Cerebellar cortex (tissue), 1 donor: ENCODE results near the gene GPR18.
A peak's percentile ranks its signal among the peaks of the same experiment; 100 is the strongest.
"Not testable (repeated sequence)": the region's sequence is repeated elsewhere in the genome, so short reads cannot be mapped to it uniquely, and the experiment has no call there.

Source experiments
- DNase-seq: peaks from one replicate; pipeline ENCODE4 v3.0.0-alpha.2; 2015; ENCODE audit warnings: low spot score

GPR18 gene

GRCh38 chr13:99228737-99229691, 29.2 kb downstream of the GPR18 start:
- no peak for DNase-seq

GRCh38 chr13:99227909-99228688, 30.1 kb downstream of the GPR18 start:
- DNase-seq: no peak

- DNase-seq: no peak
Observed at GRCh38 chr13:99227331-99227900, 30.8 kb downstream of the GPR18 start.

DNA sequence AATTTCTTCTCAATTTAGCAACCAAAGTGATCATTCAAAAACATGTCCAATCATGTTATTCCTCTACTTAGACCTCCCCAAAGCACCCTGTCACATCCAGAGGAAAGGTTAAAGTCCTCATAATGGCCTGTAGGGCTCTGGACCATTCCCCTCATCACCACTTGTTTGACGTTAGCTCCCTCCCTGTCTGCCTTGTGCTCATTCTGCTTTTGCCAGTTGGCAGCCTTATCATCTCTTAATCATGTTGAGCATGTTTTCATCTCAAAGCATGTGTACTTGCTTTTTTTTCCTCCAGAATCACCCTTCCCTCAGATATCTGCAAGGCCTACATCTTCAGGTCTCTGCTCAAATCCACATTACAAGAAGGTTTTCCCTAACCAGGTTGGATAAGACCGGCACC, 31.7 kb downstream of the GPR18 start:
- DNase-seq: no peak

- no peak for DNase-seq
Observed at GRCh38 chr13:99225078-99225477, 33.1 kb downstream of the GPR18 start.

DNA sequence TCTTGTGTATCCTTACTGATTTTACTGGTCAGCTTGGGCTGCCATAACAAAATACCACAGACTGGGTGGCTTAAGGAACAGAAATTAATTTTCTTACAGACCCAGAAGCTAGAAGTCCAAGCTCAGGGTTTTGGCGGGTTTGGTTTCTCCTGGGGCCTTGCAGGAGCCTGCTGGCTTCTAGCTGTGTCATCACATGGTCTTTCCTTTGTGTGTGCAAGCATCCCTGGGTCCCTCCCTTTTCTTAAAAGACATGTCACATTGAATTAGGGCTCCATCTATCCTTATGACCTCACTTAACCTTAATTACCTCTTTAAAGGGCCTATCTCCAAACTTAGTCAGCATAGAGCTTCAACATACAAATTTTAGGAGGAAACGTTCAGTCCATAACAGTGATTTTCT, 34.2 kb downstream of the GPR18 start:
- DNase-seq: no peak

GRCh38 chr13:99223587-99223986, 34.6 kb downstream of the GPR18 start:
- DNase-seq: no peak

DNA sequence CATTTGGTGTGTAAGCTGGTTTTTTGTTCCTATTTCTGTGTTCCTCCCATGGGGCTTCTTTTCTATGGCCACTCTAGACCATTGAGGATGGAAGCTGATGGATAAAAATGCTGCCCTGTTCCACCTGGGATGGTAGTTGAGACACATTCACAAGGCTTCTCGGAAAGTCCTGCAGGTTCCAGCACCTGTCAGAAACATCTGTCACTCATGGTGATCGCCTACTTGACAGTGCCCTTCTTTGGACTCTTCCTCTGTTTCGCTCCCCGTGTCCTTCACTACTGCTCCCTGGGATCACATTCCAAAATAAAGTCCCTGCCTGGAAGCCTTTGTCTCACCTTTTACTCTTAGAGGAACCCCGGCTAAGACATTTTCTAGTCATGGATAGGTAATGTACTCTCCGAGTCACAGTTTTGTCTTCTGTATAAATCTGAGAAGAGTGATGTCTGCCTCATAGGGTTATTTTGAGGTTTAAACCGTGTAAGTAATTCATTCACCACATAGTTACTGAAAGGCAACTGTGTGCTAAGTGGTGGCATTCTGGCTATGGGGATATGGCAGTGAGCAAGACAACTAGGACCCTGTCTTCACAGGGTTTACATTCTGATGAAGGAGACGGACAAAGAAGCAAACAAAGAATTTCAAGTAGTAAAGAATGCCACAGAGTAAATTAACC, 36.5 kb downstream of the GPR18 start:
- DNase-seq: no peak

GRCh38 chr13:99220199-99220935, 37.8 kb downstream of the GPR18 start:
- DNase-seq: no peak

- DNase-seq: no peak
Observed at GRCh38 chr13:99218969-99219368, 39.2 kb downstream of the GPR18 start.

- DNase-seq: peak; percentile 16
Observed at GRCh38 chr13:99218545-99218944, 39.6 kb downstream of the GPR18 start.

- no peak for DNase-seq
Observed at GRCh38 chr13:99218126-99218525, 40.1 kb downstream of the GPR18 start.

DNA sequence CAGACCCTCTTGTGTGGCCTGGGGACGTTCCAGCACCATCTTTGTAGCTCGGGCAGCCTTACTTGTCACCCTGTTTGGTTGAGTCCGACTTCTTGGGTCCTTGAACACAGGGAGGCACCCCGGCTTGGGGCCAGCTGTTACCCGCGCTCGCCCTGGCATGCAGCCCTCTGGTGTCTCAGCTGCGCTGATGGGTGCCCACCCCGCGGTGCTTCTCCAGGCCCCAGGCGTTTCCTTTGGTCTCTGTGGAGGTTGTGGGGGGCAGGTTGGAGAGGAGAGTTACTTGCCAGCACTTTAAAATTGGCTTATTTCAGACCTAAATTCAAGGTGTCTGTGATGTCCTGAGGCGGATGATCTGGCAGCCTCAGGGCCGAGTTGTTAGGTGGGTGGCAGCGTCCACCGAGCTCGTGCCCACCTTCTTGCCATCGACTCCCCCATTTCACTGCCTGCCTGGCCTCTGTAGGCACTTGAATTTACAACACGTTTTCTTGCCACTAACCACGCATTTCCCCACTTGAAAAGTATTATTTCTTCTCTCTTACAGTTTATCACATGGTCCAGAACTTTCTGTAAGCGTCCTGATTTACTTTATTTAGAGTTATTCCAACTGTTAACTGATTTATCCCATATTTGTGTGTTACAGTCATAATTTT, 40.6 kb downstream of the GPR18 start:
- no peak for DNase-seq

DNA sequence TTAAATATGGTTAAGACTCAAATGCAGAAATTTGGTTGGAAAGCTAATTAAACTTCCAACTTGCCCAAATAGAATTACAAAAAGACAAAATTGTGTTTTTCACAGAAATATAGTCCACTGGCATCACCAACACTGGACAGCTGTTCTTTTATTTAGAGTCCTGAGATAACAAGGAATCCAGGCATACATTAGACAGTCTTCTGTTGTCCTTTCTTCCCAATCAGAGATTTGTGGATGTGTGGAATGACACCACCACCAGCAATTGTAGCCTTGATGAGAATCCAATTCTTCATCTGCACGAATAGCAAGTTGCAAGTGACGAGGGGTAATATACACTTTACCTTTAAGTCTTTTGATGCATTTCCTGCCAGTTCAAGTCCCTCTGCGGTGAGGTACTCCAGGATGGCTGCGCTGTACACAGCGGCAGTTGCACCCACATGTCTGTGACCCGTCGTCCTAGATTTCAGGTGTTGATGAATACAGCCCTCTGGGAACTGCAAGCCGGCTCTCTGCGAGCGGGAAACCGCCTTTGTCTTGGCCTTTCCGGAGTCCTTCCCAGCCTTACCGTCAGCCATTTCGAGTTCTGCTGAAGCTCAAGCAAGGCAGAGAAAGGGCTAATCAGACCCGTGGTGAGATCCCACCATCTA, 42.9 kb downstream of the GPR18 start:
- no peak for DNase-seq

GRCh38 chr13:99214731-99215130, 43.4 kb downstream of the GPR18 start:
- DNase-seq: no peak

DNA sequence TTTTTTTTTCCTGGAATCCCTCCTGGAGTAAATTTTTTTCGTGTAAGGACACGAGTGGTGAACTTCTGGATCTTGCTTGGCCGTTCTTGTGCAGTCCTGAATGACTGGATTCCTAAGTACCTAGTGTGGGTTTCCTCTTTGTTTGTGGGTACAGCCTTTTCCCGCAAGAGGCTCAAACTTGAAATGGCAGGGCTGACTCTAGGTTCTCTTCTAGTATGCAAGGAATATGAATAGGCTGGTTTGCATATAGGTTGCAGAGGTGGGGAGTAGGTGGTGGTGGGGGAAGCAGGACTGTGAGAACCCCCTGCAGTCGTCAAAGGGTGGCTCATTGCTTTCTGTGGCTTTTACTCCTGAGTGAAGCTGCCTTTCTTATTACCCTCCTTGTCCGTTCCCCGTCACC, 43.9 kb downstream of the GPR18 start:
- no peak for DNase-seq

GRCh38 chr13:99211421-99212035, 46.7 kb downstream of the GPR18 start:
- DNase-seq: no peak

DNA sequence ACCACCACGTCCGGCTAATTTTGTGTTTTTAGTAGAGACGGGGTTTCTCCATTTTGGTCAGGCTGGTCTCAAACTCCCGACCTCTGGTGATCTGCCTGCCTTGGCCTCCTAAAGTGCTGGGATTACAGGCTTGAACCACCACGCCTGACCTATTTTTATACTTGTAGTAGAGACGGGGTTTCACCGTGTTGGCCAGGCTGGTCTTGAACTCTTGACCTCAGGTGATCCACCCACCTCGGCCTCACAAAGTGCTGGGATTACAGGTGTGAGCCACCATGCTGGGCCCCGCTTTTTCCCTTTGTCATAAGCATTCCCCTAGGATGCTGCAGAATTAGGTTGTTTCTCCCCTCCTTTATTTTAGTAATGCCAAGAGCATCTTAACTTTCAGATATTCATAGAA, 47.6 kb downstream of the GPR18 start:
- DNase-seq: not testable (repeated sequence)

DNA sequence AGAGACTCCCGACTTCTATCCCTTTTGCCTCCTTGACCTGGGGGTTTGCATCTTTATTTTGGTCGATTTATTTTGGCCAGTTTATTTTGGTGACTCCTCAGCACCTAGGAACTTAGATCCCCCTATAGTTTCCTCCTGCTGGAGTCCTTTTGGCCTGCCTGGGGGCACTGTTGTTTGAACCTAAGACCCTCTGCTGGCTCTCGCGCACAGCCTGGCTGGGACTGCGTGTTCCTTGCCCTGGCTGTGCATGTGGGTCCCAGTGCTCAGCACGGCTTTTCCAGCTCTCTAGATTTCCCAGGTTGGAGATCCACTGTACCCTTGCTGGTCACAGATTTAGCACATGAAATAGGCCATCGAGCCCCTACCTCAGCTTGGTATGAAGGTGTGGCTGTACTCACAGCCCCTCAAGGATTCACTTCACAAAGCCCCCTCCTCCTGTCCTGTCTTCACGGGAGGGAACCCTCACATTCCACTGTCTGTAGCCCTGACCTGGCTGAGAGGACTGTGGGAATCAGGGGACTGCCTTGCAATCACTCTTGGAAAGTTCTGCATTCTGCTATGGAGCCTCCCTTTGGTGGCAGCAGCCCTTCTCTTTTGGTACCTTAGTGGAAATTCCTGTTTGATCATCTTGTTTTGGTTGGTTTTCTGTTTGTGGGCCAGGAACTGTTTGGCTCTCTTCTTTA, 49.2 kb downstream of the GPR18 start:
- DNase-seq: no peak
